HCT116 (cell line): ENCODE results near the gene ERI2. TPM values are rescaled to one million over a fixed set of nuclear protein-coding genes. Genes with fewer than 3 reads are reported as not detected.

ENCODE experiments used
- ATAC-seq: fragments of 200-7000 bp; cut with Tn5 transposase; 2 replicates; pipeline ENCODE4 v1.9.1; 2020; ENCODE audit warnings: mild to moderate bottlenecking, moderate library complexity
- BruUV-seq: library from RNA; stranded (reverse); fragments of 400-500 nt; replicated peaks from 2 replicates; lab custom pipeline; 2021; lab: Mats Ljungman, UMichigan
- CTCF ChIA-PET: fragments of 300-600 bp; sonication (Branson Sonifier 250); formaldehyde crosslinking; loops from one replicate; lab custom pipeline; 2021; ENCODE audit warnings: antibody characterized with exemption; lab: Charles Lee
- POLR2A ChIA-PET: fragments of 300-600, 350-600 bp; sonication (Branson Sonifier 250); formaldehyde crosslinking; loops from one replicate; lab custom pipeline; 2021; ENCODE audit warnings: antibody characterized with exemption; lab: Charles Lee
- RAD21 ChIA-PET, 2 experiments: fragments of 300-600 bp; sonication (Branson Sonifier 250); formaldehyde crosslinking; loops; one replicate each; lab custom pipeline; 2023; ENCODE audit warnings: low total read pairs in 2 of 2; ENCODE audit not compliant: uncharacterized antibody in 2 of 2, unreplicated experiment in 2 of 2, low non-redundant PET in 1 of 2; lab: Charles Lee
- DNase-seq: peaks from one replicate; pipeline ENCODE4 v3.0.0-alpha.2; 2010; ENCODE audit warnings: low read depth, low spot score
- H2AFZ ChIP-seq: fragments of 200-600 bp; shearing (Covaris generic), sonication (generic); 2 replicates; pipeline ENCODE4 v1.6.1; 2017; ENCODE audit warnings: low read depth, mixed run types, mixed read lengths, antibody characterized with exemption, low read length; ENCODE audit not compliant: poor library complexity, severe bottlenecking
- H3K27ac ChIP-seq: 2 replicates; pipeline ENCODE4 v1.5.1; 2012; ENCODE audit warnings: low read depth, low read length
- H3K27me3 ChIP-seq: fragments of 200-600 bp; sonication (generic); 2 replicates; pipeline ENCODE4 v1.6.1; 2016; ENCODE audit warnings: mixed run types, low read length, mixed read lengths; ENCODE audit not compliant: insufficient read depth
- H3K36me3 ChIP-seq, 2 experiments: fragments of 200-500 bp in 1 of 2; fragments of 200-600 bp in 1 of 2; sonication (Bioruptor generic) in 1 of 2; sonication (generic) in 1 of 2; 2 replicates each; pipeline versions ENCODE4 v1.5.1 to v1.6.1; 2014 to 2016; ENCODE audit warnings: low read length in 2 of 2, inconsistent platforms in 1 of 2, mixed read lengths in 1 of 2, mixed run types in 1 of 2; ENCODE audit not compliant: insufficient read depth in 2 of 2, control insufficient read depth in 1 of 2
- H3K4me1 ChIP-seq, 2 experiments: fragments of 200-600 bp in 1 of 2; sonication (generic) in 1 of 2; 2 replicates each; pipeline versions ENCODE4 v1.5.1 to v1.6.1; 2012 to 2017; ENCODE audit warnings: low read length in 2 of 2, inconsistent platforms in 1 of 2, mild to moderate bottlenecking in 1 of 2, mixed read lengths in 1 of 2, mixed run types in 1 of 2, moderate library complexity in 1 of 2; ENCODE audit not compliant: insufficient read depth in 2 of 2, control insufficient read depth in 1 of 2
- H3K4me2 ChIP-seq: fragments of 200-600 bp; sonication (generic); 2 replicates; pipeline ENCODE4 v1.6.1; 2017; ENCODE audit warnings: mixed run types, low read length, mixed read lengths
- H3K4me3 ChIP-seq, 2 experiments: fragments of 200-600 bp in 1 of 2; sonication (generic) in 1 of 2; replicated peaks in 1 of 2; 2 replicates each; pipeline ENCODE4 v1.5.1; 2011 to 2016; ENCODE audit warnings: low read length in 2 of 2, control low read depth in 1 of 2, low read depth in 1 of 2, mild to moderate bottlenecking in 1 of 2, mixed read lengths in 1 of 2, mixed run types in 1 of 2
- H3K79me2 ChIP-seq: fragments of 200-600 bp; sonication (generic); 2 replicates; pipeline ENCODE4 v1.6.1; 2017; ENCODE audit warnings: mild to moderate bottlenecking, mixed run types, low read length, moderate library complexity, mixed read lengths; ENCODE audit not compliant: insufficient read depth
- H3K9ac ChIP-seq: fragments of 200-600 bp; sonication (generic); 2 replicates; pipeline ENCODE4 v1.6.1; 2016; ENCODE audit warnings: low read length, mixed read lengths
- H3K9me2 ChIP-seq: fragments of 200-600 bp; sonication (generic), shearing (Covaris generic); 2 replicates; pipeline ENCODE4 v1.6.1; 2017; ENCODE audit warnings: mixed run types, mild to moderate bottlenecking, moderate library complexity; ENCODE audit not compliant: insufficient read depth
- H3K9me3 ChIP-seq, 2 experiments: fragments of 200-500 bp in 1 of 2; fragments of 200-600 bp in 1 of 2; sonication (Bioruptor generic) in 1 of 2; sonication (generic) in 1 of 2; 2 replicates each; pipeline ENCODE4 v1.6.1; 2014 to 2017; ENCODE audit warnings: low read length in 2 of 2, mixed read lengths in 2 of 2, inconsistent platforms in 1 of 2, low read depth in 1 of 2, mild to moderate bottlenecking in 1 of 2, mixed run types in 1 of 2, moderate library complexity in 1 of 2; ENCODE audit not compliant: control insufficient read depth in 1 of 2, insufficient read depth in 1 of 2
- H4K20me1 ChIP-seq: fragments of 200-600 bp; sonication (generic), shearing (Covaris generic); 2 replicates; pipeline ENCODE4 v1.6.1; 2017; ENCODE audit warnings: mixed run types, mild to moderate bottlenecking, moderate library complexity; ENCODE audit not compliant: insufficient read depth
- CEBPB ChIP-seq: IDR thresholded peaks from 2 replicates; pipeline ENCODE4 v1.6.1; 2012; ENCODE audit warnings: low read depth
- ELF1 ChIP-seq: IDR thresholded peaks from 2 replicates; pipeline ENCODE4 v1.6.1; 2012; ENCODE audit warnings: low read depth, borderline replicate concordance
- EZH2 ChIP-seq: fragments of 200-600 bp; sonication (generic); IDR thresholded peaks from 2 replicates; pipeline ENCODE4 v1.6.1; 2017; ENCODE audit warnings: antibody characterized with exemption, mixed run types
- JUND ChIP-seq: IDR thresholded peaks from 2 replicates; pipeline ENCODE4 v1.6.1; 2012
- POLR2A ChIP-seq: IDR thresholded peaks from 2 replicates; pipeline ENCODE4 v1.7.0; 2011; ENCODE audit warnings: borderline replicate concordance; ENCODE audit not compliant: insufficient read depth, insufficient read length; ENCODE audit errors: extremely low read depth
- POLR2AphosphoS5 ChIP-seq: IDR thresholded peaks from 2 replicates; pipeline ENCODE4 v1.6.1; 2011; ENCODE audit warnings: mild to moderate bottlenecking, low read depth, low read length, moderate library complexity
- RAD21 ChIP-seq: IDR thresholded peaks from 2 replicates; pipeline ENCODE4 v1.6.1; 2012; ENCODE audit warnings: low read depth, mild to moderate bottlenecking
- SP1 ChIP-seq: IDR thresholded peaks from 2 replicates; pipeline ENCODE4 v1.6.1; 2012; ENCODE audit warnings: low read depth
- SRF ChIP-seq: IDR thresholded peaks from 2 replicates; pipeline ENCODE4 v1.6.1; 2012; ENCODE audit warnings: low read depth
- TCF7L2 ChIP-seq: IDR thresholded peaks from 2 replicates; pipeline ENCODE4 v1.7.0; 2011; ENCODE audit warnings: borderline replicate concordance, inconsistent platforms; ENCODE audit not compliant: insufficient read depth, insufficient read length; ENCODE audit errors: extremely low read depth
- ZNF274 ChIP-seq: fragments of 200-500 bp; sonication (Bioruptor generic); IDR thresholded peaks from 2 replicates; pipeline ENCODE4 v1.6.1; 2014; ENCODE audit warnings: mild to moderate bottlenecking, low read depth, low read length, inconsistent platforms
- intact Hi-C: fragments of 100-400 bp; cut with micrococcal nuclease; formaldehyde crosslinking; loops from 2 replicates; pipeline ENCODE4 v1.10.0; 2022
- total RNA-seq: library from RNA; stranded (reverse); gene quantifications from one replicate; pipeline ENCODE4 v1.2.1, GENCODE V29; 2021; ENCODE audit not compliant: unreplicated experiment
- TF ChIP-seq, protein P1 (sequence below), 3 experiments: fragments of 200-600 bp in 1 of 3; sonication (generic) in 1 of 3; IDR thresholded peaks in 2 of 3; conservative IDR thresholded peaks in 1 of 3; 2 replicates each; pipeline ENCODE4 v1.5.1; 2012 to 2017; ENCODE audit warnings: low read depth in 2 of 3, low read length in 2 of 3, antibody characterized with exemption in 1 of 3, borderline replicate concordance in 1 of 3, control low read depth in 1 of 3, mild to moderate bottlenecking in 1 of 3, mixed read lengths in 1 of 3, mixed run types in 1 of 3, moderate library complexity in 1 of 3; ENCODE audit not compliant: insufficient read depth in 1 of 3
- TF ChIP-seq, protein P2 (sequence below): IDR thresholded peaks from 2 replicates; pipeline ENCODE4 v1.6.1; 2012

ERI2 gene
- total RNA-seq, 1 experiment from 2014 or later, result 42.1 TPM

DNA sequence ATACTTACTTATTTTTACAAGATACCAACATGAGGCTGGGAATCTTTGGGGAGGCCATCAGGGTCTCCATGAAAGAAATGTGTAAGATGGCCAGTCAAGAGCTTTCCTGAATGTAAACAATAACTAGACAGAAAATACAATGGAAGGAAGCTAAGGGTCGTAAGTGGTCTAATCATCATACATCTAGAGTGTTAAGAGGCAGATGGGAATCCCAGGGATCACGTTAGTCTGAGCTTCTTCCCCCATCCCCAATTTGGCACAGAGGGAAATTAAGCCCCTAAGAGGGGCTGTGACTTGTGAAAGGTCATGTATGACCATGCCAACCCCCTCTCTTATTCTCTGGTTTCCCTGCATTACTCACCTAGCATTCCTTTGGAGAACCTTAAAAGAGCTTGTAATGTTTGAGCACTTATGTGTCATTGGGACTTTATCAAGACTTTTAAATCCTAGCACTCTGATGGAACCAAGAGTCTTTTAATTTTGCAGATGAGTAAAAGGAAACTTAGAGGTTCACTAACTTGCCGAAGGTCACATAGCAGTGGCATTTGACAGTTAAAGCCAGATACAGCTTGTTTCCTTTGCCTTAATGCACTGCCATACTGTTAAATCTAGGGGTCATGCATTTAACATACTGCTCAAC lies 47.8 kb upstream of the ERI2 start (continued):
- TF ChIP-seq EZH2, result no peak
- TF ChIP-seq POLR2AphosphoS5, result no peak
- no peak for TF ChIP-seq ELF1
- no peak for TF ChIP-seq POLR2A
- TF ChIP-seq JUND, result no peak
- TF ChIP-seq SRF, result no peak
- TF ChIP-seq, protein P1, sequence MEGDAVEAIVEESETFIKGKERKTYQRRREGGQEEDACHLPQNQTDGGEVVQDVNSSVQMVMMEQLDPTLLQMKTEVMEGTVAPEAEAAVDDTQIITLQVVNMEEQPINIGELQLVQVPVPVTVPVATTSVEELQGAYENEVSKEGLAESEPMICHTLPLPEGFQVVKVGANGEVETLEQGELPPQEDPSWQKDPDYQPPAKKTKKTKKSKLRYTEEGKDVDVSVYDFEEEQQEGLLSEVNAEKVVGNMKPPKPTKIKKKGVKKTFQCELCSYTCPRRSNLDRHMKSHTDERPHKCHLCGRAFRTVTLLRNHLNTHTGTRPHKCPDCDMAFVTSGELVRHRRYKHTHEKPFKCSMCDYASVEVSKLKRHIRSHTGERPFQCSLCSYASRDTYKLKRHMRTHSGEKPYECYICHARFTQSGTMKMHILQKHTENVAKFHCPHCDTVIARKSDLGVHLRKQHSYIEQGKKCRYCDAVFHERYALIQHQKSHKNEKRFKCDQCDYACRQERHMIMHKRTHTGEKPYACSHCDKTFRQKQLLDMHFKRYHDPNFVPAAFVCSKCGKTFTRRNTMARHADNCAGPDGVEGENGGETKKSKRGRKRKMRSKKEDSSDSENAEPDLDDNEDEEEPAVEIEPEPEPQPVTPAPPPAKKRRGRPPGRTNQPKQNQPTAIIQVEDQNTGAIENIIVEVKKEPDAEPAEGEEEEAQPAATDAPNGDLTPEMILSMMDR (IDR thresholded peaks at IDR 0.05 in 2 of 3, conservative IDR thresholded peaks at IDR 0.05 in 1 of 3; ENCODE audit: borderline replicate concordance in 1 of 3, insufficient read depth in 1 of 3, low read depth in 2 of 3, low read length in 2 of 3), result no peak
- TF ChIP-seq, protein P2, sequence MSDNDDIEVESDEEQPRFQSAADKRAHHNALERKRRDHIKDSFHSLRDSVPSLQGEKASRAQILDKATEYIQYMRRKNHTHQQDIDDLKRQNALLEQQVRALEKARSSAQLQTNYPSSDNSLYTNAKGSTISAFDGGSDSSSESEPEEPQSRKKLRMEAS, result no peak

DNA sequence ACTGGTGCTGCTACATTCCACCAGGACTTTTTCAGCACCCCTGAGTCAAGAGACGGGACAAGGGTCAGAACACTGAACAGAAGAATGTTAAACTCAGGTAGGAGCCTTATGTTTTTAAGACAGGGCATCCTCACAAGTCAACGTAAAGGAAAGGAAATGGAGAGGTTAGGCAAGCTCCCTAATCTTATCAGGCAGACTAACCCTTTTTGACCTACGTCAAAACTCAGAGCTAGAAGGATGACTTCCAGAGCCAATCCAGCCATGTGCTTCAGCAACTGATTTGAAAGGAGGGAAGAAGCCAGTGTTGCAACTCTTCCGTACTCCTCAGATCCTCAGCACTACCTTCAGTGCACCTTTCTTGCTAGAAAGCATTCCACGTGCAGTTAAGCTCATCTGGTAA lies 46.9 kb upstream of the ERI2 start:
- DNase-seq, result no peak
- Histone ChIP-seq H3K9me3 (no peaks in the 10 kb centered on the region), H3K4me1 (peaks cover 19 to 22% of the 10 kb centered on the region in 2 experiments), H4K20me1 (no peaks in the 10 kb centered on the region), H3K9me2 (no peaks in the 10 kb centered on the region), H3K27me3 (no peaks in the 10 kb centered on the region), H3K36me3 (0 out of 4 replicates have a peak, but pooled peaks cover 4 to 5% of the 10 kb centered on the region in 2 experiments), H2AFZ (no peak overlapping the region), H3K27ac (no peak overlapping the region), H3K79me2 (no peaks in the 10 kb centered on the region), H3K9ac (no peak overlapping the region), H3K4me3 (no peak overlapping the region), H3K4me2 (no peak overlapping the region)
- ATAC-seq, result no peak
- intact Hi-C loops, result loop anchor here (5.0 kb wide), 3 partner anchors 49 to 1824 kb away; partner anchors contain the start of genes DCUN1D3, LDAF1 and LYRM1
- RAD21 ChIA-PET, result no interaction called here
- CTCF ChIA-PET, result no interaction called here
- POLR2A ChIA-PET, result no interaction called here
- BruUV-seq, result no TSS peak
- no peak for TF ChIP-seq RAD21
- TF ChIP-seq ZNF274, result no peak
- no peak for TF ChIP-seq ELF1
- no peak for TF ChIP-seq CEBPB
- no peak for TF ChIP-seq SP1
- no peak for TF ChIP-seq EZH2
- TF ChIP-seq JUND, result no peak
- TF ChIP-seq, protein P2, result no peak
- no peak for TF ChIP-seq TCF7L2
